Naive thymus-derived CD8-positive, alpha-beta T cell (primary cell): Measurements from ENCODE around the gene CTIF. TPM values are rescaled to one million over a fixed set of nuclear protein-coding genes. Genes with fewer than 3 reads are reported as not detected.
A peak's percentile ranks its signal among the peaks of the same experiment; 100 is the strongest.

Source experiments
- ATAC-seq, 2 donors: fragments of 150-1000 bp; cut with Tn5 transposase in 1 of 2; sonication (Bioruptor Pico), chemical (Tn5 transposase) in 1 of 2; 1 replicate in 1 of 2; 2 replicates in 1 of 2; pipeline ENCODE4 v1.10.0; 2021; ENCODE audit warnings: mild to moderate bottlenecking in 2 of 2, moderate library complexity in 2 of 2
- POLR2A ChIA-PET: fragments of 350-600 bp; sonication (Branson Sonifier 250); formaldehyde crosslinking; loops from one replicate; lab custom pipeline; 2021; ENCODE audit warnings: antibody characterized with exemption; lab: Charles Lee
- DNase-seq, 10 donors: peaks; one replicate each; pipeline versions ENCODE4 v3.0.0 to v3.0.0-alpha.2; 2020 to 2022
- H3K27ac Mint-ChIP-seq, 10 donors: one replicate each; pipeline ENCODE4 v1.8.0; 2020 to 2022; ENCODE audit warnings: mild to moderate bottlenecking in 10 of 10, mixed read lengths in 10 of 10, moderate library complexity in 4 of 10, inconsistent platforms in 1 of 10
- H3K27me3 Mint-ChIP-seq, 5 donors: one replicate each; pipeline ENCODE4 v1.8.0; 2021 to 2022; ENCODE audit warnings: mixed read lengths in 5 of 5
- H3K36me3 Mint-ChIP-seq, 3 donors: one replicate each; pipeline ENCODE4 v1.8.0; 2020 to 2022; ENCODE audit warnings: mixed read lengths in 3 of 3, mild to moderate bottlenecking in 2 of 3, inconsistent platforms in 1 of 3
- H3K4me1 Mint-ChIP-seq, 4 donors: one replicate each; pipeline ENCODE4 v1.8.0; 2021 to 2022; ENCODE audit warnings: mixed read lengths in 4 of 4
- H3K4me3 Mint-ChIP-seq, 10 donors: one replicate each; pipeline ENCODE4 v1.8.0; 2020 to 2022; ENCODE audit warnings: mild to moderate bottlenecking in 10 of 10, mixed read lengths in 10 of 10, moderate library complexity in 6 of 10, inconsistent platforms in 1 of 10
- H3K9me3 Mint-ChIP-seq, 9 donors: one replicate each; pipeline ENCODE4 v1.8.0; 2020 to 2022; ENCODE audit warnings: mixed read lengths in 9 of 9, mild to moderate bottlenecking in 3 of 9, inconsistent platforms in 1 of 9, moderate library complexity in 1 of 9
- polyA plus RNA-seq, 3 donors: library from polyadenylated mRNA; unstranded; fragments of 300-500 nt; fragmentation: Illumina TruSeq; gene quantifications; one replicate each; pipeline ENCODE4 v1.2.3, GENCODE V29; 2021
- total RNA-seq, 8 experiments: library from RNA in 2 of 8; stranded (reverse) in 2 of 8; gene quantifications; one replicate each; pipeline ENCODE4 v1.2.3 and lab custom pipeline; 2021 to 2026

CTIF gene
- total and polyA plus RNA-seq, 5 experiments from 2014 or later: 0.06 to 3.4 (median 2.0) TPM; not detected in 2

GRCh38 chr18:48562075-48562474 is 23.2 kb downstream of the CTIF start:
- Mint-ChIP-seq H3K27me3 (peaks cover 0 to 7% (median 1%) of the 10 kb centered on the region in 5 donors), H3K27ac (no peak overlapping the region), H3K4me3 (no peak overlapping the region), H3K4me1 (no peaks in the 10 kb centered on the region), H3K36me3 (no peaks in the 10 kb centered on the region), H3K9me3 (peaks cover 0 to 4% (median 0%) of the 10 kb centered on the region in 9 donors)
- no peak for ATAC-seq
- no peak for DNase-seq
- POLR2A ChIA-PET: no interaction called here

- no peaks in the 10 kb centered on the region for H3K36me3 Mint-ChIP-seq
- no peaks in the 10 kb centered on the region for H3K4me1 Mint-ChIP-seq
- no peak overlapping the region for H3K4me3 Mint-ChIP-seq
- ATAC-seq (no peak), DNase-seq (no peak)
- H3K27ac Mint-ChIP-seq: no peak overlapping the region
- POLR2A ChIA-PET: no interaction called here
- H3K9me3 Mint-ChIP-seq: peaks cover 0 to 4% (median 0%) of the 10 kb centered on the region in 9 donors
- H3K27me3 Mint-ChIP-seq: peaks cover 1 to 12% (median 6%) of the 10 kb centered on the region in 5 donors
Observed at GRCh38 chr18:48563027-48563426, 24.2 kb downstream of the CTIF start.

- Mint-ChIP-seq H3K9me3 (peaks cover 0 to 12% (median 0%) of the 10 kb centered on the region in 9 donors), H3K27me3 (peaks cover 1 to 11% (median 6%) of the 10 kb centered on the region in 5 donors), H3K4me1 (no peaks in the 10 kb centered on the region), H3K36me3 (no peaks in the 10 kb centered on the region), H3K4me3 (no peak overlapping the region), H3K27ac (peak overlapping the region in 1 of 10 donors; percentile 15)
- POLR2A ChIA-PET: no interaction called here
- DNase-seq (no peak), ATAC-seq (no peak)
Observed at GRCh38 chr18:48564139-48564538, 25.3 kb downstream of the CTIF start.

GRCh38 chr18:48565105-48565504 is 26.3 kb downstream of the CTIF start:
- Mint-ChIP-seq H3K4me3 (no peak overlapping the region), H3K27ac (no peak overlapping the region), H3K36me3 (no peaks in the 10 kb centered on the region), H3K4me1 (no peaks in the 10 kb centered on the region), H3K27me3 (peaks cover 0 to 15% (median 6%) of the 10 kb centered on the region in 5 donors), H3K9me3 (peaks cover 0 to 12% (median 0%) of the 10 kb centered on the region in 9 donors)
- POLR2A ChIA-PET: no interaction called here
- no peak for DNase-seq
- no peak for ATAC-seq

- no peak overlapping the region for H3K4me3 Mint-ChIP-seq
- H3K27me3 Mint-ChIP-seq: peaks cover 0 to 19% (median 6%) of the 10 kb centered on the region in 5 donors
- POLR2A ChIA-PET: no interaction called here
- no peaks in the 10 kb centered on the region for H3K36me3 Mint-ChIP-seq
- no peaks in the 10 kb centered on the region for H3K4me1 Mint-ChIP-seq
- DNase-seq (no peak), ATAC-seq (no peak)
- H3K27ac Mint-ChIP-seq: no peak overlapping the region
- peaks cover 0 to 12% (median 0%) of the 10 kb centered on the region in 9 donors for H3K9me3 Mint-ChIP-seq
Observed at GRCh38 chr18:48566589-48566988, 27.8 kb downstream of the CTIF start.

- Mint-ChIP-seq H3K4me3 (no peak overlapping the region), H3K27me3 (peaks cover 0 to 19% (median 6%) of the 10 kb centered on the region in 5 donors), H3K27ac (peak overlapping the region in 1 of 10 donors; percentile 60), H3K9me3 (peaks cover 0 to 12% (median 0%) of the 10 kb centered on the region in 9 donors), H3K36me3 (no peaks in the 10 kb centered on the region), H3K4me1 (no peaks in the 10 kb centered on the region)
- DNase-seq (no peak), ATAC-seq (no peak)
- POLR2A ChIA-PET: no interaction called here
Observed at GRCh38 chr18:48567388-48567787, 28.6 kb downstream of the CTIF start.

- H3K36me3 Mint-ChIP-seq: no peaks in the 10 kb centered on the region
- no peak for DNase-seq
- no peak for ATAC-seq
- H3K4me3 Mint-ChIP-seq: no peak overlapping the region
- no peaks in the 10 kb centered on the region for H3K4me1 Mint-ChIP-seq
- no peak overlapping the region for H3K27ac Mint-ChIP-seq
- peaks cover 0 to 19% (median 6%) of the 10 kb centered on the region in 5 donors for H3K27me3 Mint-ChIP-seq
- POLR2A ChIA-PET: no interaction called here
- peaks cover 0 to 12% (median 0%) of the 10 kb centered on the region in 9 donors for H3K9me3 Mint-ChIP-seq
Observed at GRCh38 chr18:48569139-48569914, 30.5 kb downstream of the CTIF start.

- no peaks in the 10 kb centered on the region for H3K36me3 Mint-ChIP-seq
- H3K4me3 Mint-ChIP-seq: no peak overlapping the region
- ATAC-seq: no peak
- H3K27ac Mint-ChIP-seq: no peak overlapping the region
- H3K9me3 Mint-ChIP-seq: peaks cover 0 to 12% (median 0%) of the 10 kb centered on the region in 9 donors
- H3K27me3 Mint-ChIP-seq: peaks cover 0 to 19% (median 6%) of the 10 kb centered on the region in 5 donors
- DNase-seq: no peak
- POLR2A ChIA-PET: no interaction called here
- no peaks in the 10 kb centered on the region for H3K4me1 Mint-ChIP-seq
Observed at GRCh38 chr18:48569915-48570264, 31.1 kb downstream of the CTIF start.

GRCh38 chr18:48570313-48570712 is 31.5 kb downstream of the CTIF start:
- no peaks in the 10 kb centered on the region for H3K4me1 Mint-ChIP-seq
- POLR2A ChIA-PET: no interaction called here
- peaks cover 0 to 12% (median 0%) of the 10 kb centered on the region in 9 donors for H3K9me3 Mint-ChIP-seq
- H3K27me3 Mint-ChIP-seq: peaks cover 0 to 19% (median 6%) of the 10 kb centered on the region in 5 donors
- H3K27ac Mint-ChIP-seq: peak overlapping the region in 1 of 10 donors; percentile 11
- DNase-seq (no peak), ATAC-seq (no peak)
- no peaks in the 10 kb centered on the region for H3K36me3 Mint-ChIP-seq
- no peak overlapping the region for H3K4me3 Mint-ChIP-seq

- DNase-seq: no peak
- H3K36me3 Mint-ChIP-seq: no peaks in the 10 kb centered on the region
- H3K27me3 Mint-ChIP-seq: peaks cover 0 to 15% (median 6%) of the 10 kb centered on the region in 5 donors
- H3K4me3 Mint-ChIP-seq: no peak overlapping the region
- no peak for ATAC-seq
- no peaks in the 10 kb centered on the region for H3K4me1 Mint-ChIP-seq
- POLR2A ChIA-PET: no interaction called here
- no peak overlapping the region for H3K27ac Mint-ChIP-seq
- peaks cover 0 to 13% (median 0%) of the 10 kb centered on the region in 9 donors for H3K9me3 Mint-ChIP-seq
Observed at GRCh38 chr18:48571639-48572384, 33.0 kb downstream of the CTIF start.

- Mint-ChIP-seq H3K9me3 (peaks cover 0 to 16% (median 0%) of the 10 kb centered on the region in 9 donors), H3K36me3 (no peaks in the 10 kb centered on the region), H3K27me3 (peaks cover 0 to 10% (median 4%) of the 10 kb centered on the region in 5 donors), H3K27ac (peak overlapping the region in 1 of 10 donors; percentile 52), H3K4me1 (no peaks in the 10 kb centered on the region), H3K4me3 (no peak overlapping the region)
- POLR2A ChIA-PET: no interaction called here
- ATAC-seq: no peak
- no peak for DNase-seq
Observed at GRCh38 chr18:48572402-48573126, 33.7 kb downstream of the CTIF start.

GRCh38 chr18:48573632-48574283 is 34.9 kb downstream of the CTIF start:
- ATAC-seq (no peak), DNase-seq (no peak)
- H3K4me3 Mint-ChIP-seq: no peak overlapping the region
- POLR2A ChIA-PET: no interaction called here
- H3K27ac Mint-ChIP-seq: peak overlapping the region in 1 of 10 donors; percentile 80
- no peaks in the 10 kb centered on the region for H3K36me3 Mint-ChIP-seq
- peaks cover 0 to 6% (median 0%) of the 10 kb centered on the region in 9 donors for H3K9me3 Mint-ChIP-seq
- no peaks in the 10 kb centered on the region for H3K4me1 Mint-ChIP-seq
- H3K27me3 Mint-ChIP-seq: peaks cover 0 to 8% (median 0%) of the 10 kb centered on the region in 5 donors
